ENCODE data around the gene TERT.
"Not testable (repeated sequence)": the region's sequence is repeated elsewhere in the genome, so short reads cannot be mapped to it uniquely, and the experiment has no call there.

The TERT gene

DNA sequence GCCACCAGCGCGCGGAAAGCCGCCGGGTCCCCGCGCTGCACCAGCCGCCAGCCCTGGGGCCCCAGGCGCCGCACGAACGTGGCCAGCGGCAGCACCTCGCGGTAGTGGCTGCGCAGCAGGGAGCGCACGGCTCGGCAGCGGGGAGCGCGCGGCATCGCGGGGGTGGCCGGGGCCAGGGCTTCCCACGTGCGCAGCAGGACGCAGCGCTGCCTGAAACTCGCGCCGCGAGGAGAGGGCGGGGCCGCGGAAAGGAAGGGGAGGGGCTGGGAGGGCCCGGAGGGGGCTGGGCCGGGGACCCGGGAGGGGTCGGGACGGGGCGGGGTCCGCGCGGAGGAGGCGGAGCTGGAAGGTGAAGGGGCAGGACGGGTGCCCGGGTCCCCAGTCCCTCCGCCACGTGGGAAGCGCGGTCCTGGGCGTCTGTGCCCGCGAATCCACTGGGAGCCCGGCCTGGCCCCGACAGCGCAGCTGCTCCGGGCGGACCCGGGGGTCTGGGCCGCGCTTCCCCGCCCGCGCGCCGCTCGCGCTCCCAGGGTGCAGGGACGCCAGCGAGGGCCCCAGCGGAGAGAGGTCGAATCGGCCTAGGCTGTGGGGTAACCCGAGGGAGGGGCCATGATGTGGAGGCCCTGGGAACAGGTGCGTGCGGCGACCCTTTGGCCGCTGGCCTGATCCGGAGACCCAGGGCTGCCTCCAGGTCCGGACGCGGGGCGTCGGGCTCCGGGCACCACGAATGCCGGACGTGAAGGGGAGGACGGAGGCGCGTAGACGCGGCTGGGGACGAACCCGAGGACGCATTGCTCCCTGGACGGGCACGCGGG is at the start of gene TERT:
Gene TERT, minus strand, starts transcription at position 234 of the 815 bp plus-strand sequence. Its CDS starts 79 bp downstream, at position 155.
- DNase-seq (ENCODE audit: low read depth in 2 of 2): peak; percentile 22 to 51

DNA sequence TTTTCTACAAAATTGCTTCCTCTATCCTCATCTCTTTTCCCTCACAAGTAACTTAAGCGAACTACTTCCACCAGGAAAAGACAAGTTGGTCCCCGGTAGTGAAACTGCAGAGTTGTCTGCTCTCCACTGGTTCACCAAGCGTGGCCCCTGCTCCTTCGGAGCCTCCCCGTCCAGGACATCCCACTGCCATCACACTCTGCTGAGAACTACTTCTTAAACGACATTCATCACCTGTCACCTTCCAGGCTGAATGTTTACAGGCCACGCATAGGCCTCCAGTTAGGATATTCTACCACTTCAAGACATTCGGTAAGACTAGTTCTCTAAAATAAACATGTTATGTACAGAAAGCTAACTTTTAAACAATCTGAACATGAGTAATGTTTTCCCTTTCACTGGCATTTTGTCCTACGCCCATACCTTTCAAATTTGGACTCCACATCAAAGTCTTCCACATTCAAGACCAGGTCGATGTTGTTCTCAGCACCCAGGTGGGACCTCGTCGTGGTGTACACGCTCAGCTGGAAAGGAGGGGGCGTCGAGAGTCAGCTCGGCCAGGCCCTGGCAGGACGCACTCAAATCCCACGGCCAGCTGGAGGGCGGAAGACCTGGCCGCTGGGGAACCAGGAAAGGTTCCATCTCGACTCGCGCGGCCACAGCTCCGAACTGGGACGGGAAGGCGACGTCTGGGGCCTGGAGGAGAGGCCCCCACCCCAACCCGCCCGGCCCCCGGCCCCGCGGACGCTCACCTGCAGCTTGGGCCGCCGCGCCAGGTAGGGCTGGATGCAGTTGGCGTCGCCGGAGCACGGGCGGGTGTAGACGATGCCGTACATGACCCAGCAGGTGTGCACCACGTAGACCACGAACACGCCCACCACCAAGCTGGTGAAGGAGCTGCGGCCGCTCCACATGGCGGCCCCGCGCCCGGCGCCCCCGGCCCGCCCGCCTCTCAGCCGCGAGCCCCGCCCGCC is 49.3 kb upstream of the TERT start:
- DNase-seq (ENCODE audit: low read depth in 2 of 2): no peak

DNA sequence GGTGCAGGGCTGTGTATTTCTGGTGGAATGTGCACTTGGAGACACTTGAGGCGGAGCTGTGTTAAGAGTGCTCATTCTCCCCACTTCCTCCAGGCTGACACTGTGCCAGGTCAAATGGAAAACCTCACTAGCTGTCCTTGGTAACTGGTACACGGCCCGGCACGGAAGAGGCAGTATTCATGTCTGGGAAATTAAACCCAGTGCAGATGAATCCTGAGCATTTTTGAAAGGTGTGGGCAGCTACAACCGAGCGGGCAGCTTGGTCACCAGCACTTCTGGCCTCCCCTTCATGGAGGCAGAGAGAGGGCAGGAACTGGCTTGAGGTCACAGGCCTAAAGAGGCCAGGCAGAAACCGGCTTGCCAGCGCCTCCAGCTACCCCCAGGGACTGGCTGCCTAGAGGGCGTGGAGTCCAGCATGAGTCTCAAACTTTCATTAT is 48.5 kb upstream of the TERT start:
- DNase-seq (ENCODE audit: low read depth in 2 of 2): no peak

DNA sequence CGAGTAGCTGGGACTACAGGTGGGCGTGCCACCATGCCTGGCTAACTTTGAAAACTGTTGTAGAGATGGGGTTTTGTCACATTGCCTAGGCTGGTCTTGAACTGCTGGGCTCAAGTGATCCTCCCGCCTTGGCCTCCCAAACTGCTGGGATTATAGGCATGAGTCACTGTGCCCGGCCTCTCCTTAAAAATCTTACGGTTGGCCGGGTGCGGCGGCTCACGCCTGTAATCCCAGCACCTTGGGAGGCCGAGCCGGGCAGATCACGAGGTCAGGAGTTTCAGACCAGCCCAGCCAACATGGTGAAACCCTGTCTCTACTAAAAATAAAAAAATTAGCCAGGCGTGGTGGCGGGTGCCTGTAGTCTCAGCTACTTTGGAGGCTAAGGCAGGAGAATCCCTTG is 47.8 kb upstream of the TERT start:
- not testable (repeated sequence) for DNase-seq (ENCODE audit: low read depth in 2 of 2)

DNA sequence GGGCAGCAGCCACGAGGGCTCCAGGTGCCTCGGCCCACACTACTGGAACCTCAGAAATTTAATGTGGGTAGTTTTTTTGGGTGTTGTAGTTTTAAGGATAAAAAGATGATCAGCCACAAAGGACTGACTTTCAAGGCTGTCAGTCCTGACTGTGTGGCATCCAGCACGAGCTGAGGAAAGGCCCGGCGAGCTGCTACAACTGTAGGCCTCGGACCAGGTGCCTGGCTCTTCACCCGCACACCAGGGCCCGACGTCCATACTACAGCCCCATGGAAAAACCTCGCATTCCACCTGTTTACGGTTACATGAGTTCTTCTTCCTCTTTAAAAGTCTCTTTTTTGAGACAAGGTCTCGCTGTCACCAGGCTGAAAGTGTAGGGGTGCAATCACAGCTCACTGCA is 47.4 kb upstream of the TERT start:
- DNase-seq (ENCODE audit: low read depth in 2 of 2): no peak

DNA sequence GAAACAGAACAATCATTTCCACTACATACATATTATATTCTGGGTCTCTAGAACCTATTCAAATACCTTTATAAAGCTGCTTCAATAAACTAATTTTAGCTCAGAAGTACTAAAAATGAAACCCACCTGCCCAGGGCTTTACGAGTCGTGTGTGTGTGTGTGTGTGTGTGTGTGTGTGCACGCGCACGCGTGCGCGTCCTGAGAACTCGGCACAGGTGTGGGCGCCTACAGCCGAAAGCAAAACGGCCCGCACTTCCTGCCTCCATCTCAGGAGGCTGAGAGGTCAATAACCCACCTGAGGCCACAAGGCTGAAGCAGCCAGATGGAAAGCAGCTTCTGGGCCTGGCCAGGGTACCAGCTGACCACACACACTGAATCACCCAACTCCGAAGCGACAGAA is 47.0 kb upstream of the TERT start:
- no peak for DNase-seq (ENCODE audit: low read depth in 2 of 2)

DNA sequence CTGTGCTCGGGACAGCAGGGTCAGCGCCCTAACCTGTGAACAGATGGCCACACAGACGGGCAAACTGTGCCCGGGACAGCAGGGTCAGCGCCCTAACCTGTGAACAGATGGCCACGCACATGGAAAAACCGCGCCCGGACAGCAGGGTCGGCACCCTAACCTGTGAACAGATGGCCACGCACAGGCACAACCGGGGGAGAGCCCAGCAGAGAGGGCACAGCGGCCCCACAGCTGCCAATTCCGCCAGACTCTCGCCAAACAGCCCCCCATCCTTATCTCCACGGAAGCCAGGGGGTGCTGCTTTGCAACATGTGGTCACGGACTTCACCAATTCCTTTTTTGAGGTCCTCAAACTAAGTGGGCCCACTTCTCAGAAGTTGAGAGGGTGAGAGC is 44.9 kb upstream of the TERT start:
- not testable (repeated sequence) for DNase-seq (ENCODE audit: low read depth in 2 of 2)

DNA sequence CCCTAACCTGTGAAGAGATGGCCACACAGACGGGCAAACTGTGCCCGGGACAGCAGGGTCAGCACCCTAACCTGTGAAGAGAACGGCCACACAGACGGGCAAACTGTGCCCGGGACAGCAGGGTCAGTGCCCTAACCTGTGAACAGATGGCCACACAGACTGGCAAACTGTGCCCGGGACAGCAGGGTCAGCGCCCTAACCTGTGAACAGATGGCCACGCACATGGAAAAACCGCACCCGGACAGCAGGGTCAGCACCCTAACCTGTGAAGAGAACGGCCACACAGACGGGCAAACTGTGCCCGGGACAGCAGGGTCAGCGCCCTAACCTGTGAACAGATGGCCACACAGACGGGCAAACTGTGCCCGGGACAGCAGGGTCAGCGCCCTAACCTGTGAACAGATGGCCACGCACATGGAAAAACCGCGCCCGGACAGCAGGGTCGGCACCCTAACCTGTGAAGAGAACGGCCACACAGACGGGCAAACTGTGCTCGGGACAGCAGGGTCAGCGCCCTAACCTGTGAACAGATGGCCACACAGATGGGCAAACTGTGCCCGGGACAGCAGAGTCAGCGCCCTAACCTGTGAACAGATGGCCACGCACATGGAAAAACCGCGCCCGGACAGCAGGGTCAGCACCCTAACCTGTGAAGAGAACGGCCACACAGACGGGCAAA is 44.4 kb upstream of the TERT start:
- DNase-seq (ENCODE audit: low read depth in 2 of 2): not testable (repeated sequence)

DNA sequence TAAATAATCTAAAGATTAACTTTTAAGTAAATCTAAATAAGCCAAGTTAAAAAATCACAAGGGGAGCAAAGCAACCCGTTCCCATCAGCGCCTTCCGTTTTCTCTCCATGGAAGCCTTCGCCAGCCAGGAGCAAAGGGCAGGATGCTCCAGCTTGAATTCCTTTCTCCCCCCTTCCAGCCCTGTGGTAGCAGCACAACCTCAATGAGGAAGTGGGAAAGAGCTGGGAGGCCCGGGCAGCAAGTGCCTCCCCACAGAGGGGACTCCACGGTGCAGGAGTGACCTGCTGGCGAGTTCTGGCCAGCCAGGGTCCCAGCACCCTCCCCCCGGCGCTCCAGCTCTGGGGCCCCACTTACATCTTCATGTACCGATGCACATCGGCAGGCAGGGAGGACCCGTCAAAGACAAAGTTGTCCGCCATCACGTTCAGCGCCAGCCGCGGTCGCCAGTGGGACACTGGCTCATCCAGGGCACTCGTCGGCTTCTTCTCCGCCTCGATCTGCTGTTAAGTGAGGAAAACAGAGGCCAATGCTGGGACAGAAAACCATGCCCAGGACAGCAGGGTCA is 43.7 kb upstream of the TERT start:
- DNase-seq (ENCODE audit: low read depth in 2 of 2): no peak

DNA sequence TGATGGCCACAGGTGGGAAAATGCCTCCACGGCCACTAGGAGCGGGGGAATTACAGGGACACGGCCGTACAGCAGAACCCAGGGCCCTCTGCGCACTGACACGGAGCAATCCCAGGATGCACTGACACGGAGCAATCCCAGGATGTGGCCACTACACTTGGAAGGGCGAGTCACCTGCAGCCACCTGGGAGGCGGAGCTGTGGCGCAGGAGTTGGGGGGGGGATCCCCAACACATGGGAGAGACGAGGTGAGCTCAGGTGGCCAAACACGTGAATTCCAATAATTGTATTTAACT is 43.3 kb upstream of the TERT start:
- no peak for DNase-seq (ENCODE audit: low read depth in 2 of 2)

DNA sequence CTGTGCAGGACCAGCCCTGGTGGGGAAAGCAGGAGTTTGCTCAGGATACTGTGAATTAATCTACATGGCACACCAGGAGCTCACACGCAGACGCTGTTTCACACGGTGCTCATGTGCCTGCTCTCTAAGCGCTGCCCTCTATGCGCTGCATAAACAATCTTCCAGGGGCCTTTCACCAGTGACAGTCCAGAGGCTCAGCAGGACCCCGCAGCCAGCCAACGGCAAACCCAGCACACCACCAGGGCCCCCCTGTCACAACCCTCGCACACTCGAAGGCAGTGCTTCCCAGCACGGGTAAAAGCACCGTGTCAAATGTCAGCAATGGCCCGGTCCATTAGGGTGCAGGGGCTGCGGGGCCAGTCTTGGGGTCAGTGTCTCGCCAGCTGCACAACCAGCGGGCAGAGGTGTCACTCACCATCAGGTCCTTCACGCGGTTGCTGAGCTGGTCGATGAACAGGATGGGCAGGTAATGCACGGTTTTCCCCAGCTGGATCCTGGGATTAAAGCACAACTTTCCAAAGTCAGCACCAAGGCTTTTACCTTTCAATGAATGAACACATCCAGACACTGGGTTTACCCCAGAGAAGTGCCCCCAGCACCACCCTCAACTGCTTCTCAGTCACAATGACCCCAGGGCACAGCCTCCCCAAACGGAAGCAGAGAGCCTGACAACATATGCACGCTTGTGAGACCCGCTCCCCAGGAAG is 42.8 kb upstream of the TERT start:
- no peak for DNase-seq (ENCODE audit: low read depth in 2 of 2)

DNA sequence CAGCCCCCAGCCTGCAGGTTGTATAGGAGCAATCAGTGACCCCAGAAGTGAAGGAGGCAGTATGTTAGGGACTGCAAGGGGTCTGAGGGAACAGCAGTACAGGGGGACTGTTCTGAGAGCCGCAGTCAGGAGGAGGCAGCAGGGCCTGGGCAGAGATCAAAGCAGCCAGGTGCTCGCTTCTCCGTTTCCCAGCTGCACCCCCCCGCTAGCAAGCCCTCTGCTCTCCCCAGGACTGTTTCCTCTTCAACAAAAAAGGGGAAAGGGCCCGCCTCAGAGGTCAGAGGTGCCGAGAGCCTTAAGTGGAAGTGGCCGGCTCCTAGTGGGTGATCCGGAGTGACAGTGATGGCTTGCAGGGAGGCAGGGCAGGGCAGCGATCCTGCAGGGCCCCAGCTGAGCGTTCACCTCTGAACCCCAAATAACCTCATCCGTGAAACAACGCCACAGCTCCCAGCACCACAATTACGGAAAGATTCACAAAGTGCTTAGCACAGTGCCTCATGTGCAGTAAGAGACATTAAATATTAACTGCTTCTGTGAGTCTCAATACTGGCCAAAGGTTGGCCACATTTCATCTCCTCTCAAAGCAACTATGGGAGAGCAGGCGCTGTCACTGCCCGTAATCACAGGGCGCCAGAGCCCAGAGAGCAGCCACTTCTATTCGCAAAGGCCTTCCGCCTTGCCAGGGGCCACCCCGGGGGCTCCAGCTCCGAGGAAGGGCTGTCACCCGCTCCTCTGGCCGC is 42.1 kb upstream of the TERT start:
- no peak for DNase-seq (ENCODE audit: low read depth in 2 of 2)

DNA sequence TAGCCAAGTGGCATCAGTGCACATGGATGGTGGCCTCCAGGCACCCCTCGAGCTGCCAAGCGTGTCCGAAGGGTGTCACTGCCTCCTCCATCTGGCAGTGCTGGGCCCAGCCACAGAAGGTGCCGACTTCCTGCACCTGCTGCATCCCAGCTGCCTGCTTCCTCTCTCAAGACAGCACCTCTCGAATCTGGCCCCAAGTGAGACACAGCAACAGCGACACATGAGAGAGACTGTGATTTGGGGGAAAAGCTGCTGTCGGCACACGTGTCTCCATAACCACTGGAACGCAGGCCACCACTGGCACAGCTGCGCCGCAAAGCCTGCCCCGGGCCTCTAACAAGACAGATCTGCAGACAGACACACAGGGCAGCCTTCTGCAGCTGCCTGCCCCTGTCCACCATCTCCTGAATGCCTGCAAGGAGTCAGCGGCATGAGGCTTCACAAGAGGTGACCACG is 41.3 kb upstream of the TERT start:
- DNase-seq (ENCODE audit: low read depth in 2 of 2): no peak

DNA sequence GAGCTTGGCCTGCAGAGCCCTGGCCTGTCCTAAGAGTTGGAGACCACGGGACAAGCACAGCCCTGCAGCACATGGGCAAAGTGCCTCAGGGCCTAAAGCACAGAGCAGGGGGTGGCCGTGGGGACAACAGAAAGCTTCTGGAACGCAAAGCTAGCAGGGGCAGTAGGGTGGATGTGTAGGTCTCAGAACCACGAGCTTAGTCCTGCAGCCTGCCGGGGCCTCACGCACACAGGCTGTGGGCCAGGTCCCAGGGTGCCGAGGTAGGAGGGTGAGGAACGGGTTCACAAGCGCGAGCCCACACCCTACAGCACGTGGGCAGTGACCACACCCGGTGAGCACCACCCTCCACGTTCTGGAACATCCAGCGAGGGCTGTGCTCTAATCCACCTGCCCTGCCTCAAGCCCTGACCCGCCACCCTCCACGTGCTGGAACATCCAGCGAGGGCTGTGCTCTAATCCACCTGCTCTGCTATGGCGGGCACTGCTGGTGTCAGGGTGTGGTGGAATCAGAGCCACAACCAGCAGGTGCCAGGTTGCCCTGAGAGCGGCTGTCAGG is 40.8 kb upstream of the TERT start:
- DNase-seq (ENCODE audit: low read depth in 2 of 2): no peak

DNA sequence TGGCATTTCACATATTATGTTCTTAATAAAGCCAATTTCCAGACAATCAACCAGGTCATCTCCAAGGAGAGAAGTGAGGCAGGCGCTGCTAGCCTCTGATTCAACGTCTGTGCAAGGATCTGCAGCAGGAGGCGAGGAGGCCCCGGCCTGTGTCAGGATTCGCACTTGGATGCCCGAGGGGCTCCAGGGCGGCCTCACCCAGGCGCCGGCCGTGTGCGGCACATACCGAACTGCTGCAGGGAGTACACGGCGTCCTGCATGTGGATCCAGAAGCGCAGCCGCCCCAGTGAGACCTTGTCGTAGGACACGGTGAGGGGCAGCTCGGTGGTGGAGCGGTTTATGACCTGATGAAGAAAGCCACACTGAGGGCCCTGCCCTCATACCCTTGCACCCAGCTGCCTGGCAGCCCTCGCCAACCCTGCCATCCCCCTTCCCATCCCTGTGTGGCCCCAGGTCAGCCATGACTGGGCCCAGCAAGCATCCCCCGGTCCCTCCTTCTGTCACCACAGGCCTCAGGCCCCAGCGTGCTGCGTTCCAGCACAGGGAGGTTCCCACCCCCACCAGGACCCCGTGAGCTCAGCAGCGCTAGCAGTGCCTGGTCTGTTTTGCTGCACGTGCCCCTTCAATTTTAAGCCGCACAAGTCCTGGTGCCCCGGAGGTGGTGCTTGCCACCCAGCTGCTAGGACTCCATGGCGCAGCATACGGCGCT is 40.1 kb upstream of the TERT start:
- DNase-seq (ENCODE audit: low read depth in 2 of 2): no peak

DNA sequence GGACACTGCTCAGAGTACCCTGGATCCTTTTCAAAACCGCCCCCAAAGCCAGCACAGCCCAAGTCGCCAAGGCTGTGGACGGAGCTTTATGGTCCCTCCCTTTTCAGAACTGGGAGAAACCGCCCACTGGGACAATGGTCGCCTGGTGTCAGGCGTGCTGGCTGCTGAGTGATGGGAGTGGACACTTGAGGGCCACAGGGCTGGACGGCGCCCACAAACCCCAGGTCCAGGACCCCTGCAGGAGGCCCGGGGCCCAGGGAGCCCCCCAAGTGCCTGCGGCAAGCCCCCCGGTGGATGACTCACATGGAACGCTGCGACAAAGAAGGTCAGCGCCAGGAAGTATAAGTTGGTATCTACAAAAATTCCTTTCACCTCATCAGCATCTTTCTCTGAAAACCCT is 39.1 kb upstream of the TERT start:
- no peak for DNase-seq (ENCODE audit: low read depth in 2 of 2)

DNA sequence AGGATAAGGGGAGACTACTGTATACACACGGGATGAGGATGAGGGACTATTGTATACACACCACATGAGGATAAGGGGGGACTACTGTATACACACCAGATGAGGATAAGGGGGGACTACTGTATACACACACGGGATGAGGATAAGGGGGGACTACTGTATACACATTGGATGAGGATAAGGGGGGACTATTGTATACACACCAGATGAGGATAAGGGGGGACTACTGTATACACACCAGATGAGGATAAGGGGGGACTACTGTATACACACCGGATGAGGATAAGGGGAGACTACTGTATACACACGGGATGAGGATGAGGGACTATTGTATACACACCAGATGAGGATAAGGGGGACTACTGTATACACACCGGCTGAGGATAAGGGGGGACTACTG is 38.4 kb upstream of the TERT start:
- DNase-seq (ENCODE audit: low read depth in 2 of 2): not testable (repeated sequence)

DNA sequence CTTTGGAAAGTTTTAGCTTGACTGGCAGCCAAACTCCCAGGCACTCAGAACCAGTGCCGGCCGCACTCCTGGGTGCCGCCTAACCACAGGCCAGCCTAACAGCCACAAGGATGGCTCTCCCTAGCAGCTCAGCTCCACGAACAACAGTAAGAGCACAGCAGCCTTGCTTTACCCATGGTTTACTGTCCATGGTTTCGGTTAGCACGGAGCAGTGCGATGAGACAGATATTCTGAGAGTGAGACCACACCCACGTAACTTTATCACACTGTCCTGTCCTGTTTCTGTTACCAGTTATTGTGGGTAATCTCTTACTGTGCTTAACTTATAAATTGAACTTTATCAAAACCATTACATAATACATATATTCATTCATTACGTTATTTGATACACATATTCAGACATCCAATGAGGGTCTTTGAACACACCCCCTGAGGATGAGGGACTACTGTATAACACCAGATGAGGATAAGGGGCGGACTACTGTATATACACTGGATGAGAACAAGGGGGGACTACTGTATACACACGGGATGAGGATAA is 37.7 kb upstream of the TERT start:
- DNase-seq (ENCODE audit: low read depth in 2 of 2): no peak

DNA sequence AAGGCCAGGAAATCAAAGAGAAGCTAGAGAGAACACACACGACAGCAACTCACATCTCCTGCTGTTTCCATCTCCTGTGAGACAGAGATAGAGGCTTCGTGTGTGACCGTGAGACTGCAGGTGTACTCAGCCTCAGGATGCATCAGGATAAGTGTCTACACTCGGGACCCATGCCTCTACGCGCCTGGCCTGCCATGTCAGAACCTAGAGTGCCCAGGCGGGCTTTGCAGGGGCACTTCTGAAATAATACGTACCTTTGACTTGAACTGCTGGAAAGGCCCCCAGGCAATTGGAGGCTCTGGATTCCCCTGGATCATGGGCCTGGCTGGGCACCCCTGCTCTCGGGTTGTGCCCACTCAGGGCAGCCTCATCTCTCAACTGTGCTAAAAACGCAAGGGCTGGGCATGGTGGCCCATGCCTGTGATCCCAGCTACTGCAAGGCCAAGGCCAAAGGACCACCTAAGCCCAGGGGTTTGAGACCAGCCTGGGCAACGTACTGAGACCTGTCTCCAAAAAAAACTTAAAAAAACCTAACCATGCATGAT is 37.1 kb upstream of the TERT start:
- no peak for DNase-seq (ENCODE audit: low read depth in 2 of 2)
